ENCODE measurements around the gene DDC.

DNA sequence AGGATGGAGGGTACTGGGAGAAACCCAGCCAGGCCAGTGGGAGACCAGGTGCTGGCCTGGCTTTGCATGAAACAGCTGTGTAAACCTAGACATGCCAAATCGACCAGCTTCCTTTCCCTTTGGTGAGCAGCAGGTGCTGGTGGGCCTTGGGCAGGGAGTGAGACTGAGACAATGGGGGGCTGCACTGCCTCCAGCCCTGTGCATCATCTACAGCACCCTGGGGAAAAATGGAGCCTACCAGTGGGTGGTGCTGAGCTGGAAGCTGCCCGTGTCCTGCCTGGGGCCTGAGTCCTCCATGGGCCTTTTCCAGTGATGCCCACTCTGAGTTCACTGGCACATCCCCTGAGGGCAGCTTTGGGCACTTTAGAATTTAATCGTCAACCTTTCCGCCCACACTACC, 19.2 kb upstream of the DDC start:
- TF ChIP-seq CTCF (IDR thresholded peaks at IDR 0.05; ENCODE audit: low read depth, low read length, missing input control), result no peak
- TF ChIP-seq, protein P1, sequence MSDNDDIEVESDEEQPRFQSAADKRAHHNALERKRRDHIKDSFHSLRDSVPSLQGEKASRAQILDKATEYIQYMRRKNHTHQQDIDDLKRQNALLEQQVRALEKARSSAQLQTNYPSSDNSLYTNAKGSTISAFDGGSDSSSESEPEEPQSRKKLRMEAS (IDR thresholded peaks at IDR 0.05), result no peak
- TF ChIP-seq, protein P2, sequence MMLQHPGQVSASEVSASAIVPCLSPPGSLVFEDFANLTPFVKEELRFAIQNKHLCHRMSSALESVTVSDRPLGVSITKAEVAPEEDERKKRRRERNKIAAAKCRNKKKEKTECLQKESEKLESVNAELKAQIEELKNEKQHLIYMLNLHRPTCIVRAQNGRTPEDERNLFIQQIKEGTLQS (IDR thresholded peaks at IDR 0.05), result no peak
- TF ChIP-seq TAF1 (conservative IDR thresholded peaks at IDR 0.05), result no peak
- no peak for TF ChIP-seq RAD21 (IDR thresholded peaks at IDR 0.05)
- no peak for TF ChIP-seq GABPA (IDR thresholded peaks at IDR 0.05 in 1 of 2, conservative IDR thresholded peaks at IDR 0.05 in 1 of 2)
- no peak for TF ChIP-seq ZBTB33 (IDR thresholded peaks at IDR 0.05)
- no peak for TF ChIP-seq RXRA (IDR thresholded peaks at IDR 0.05)
- no peak for TF ChIP-seq REST (IDR thresholded peaks at IDR 0.05)
- TF ChIP-seq EGR1 (IDR thresholded peaks at IDR 0.05; ENCODE audit: low read depth in 2 of 2), result no peak
- TF ChIP-seq JUND (IDR thresholded peaks at IDR 0.05), result no peak
- no peak for TF ChIP-seq YY1 (IDR thresholded peaks at IDR 0.05)
- no peak for TF ChIP-seq HNF4A (conservative IDR thresholded peaks at IDR 0.05)
- no peak for TF ChIP-seq FOXA1 (IDR thresholded peaks at IDR 0.05)
